IMR-90 (cell line): ENCODE results near the gene ADAMTSL1.

ENCODE experiments used
- BHLHE40 ChIP-seq: fragments of 150-350 bp; IDR thresholded peaks from 2 replicates; pipeline ENCODE4 v1.6.1; 2016; ENCODE audit warnings: mild to moderate bottlenecking, low read depth, low read length
- CEBPB ChIP-seq: IDR thresholded peaks from 2 replicates; pipeline ENCODE4 v1.6.1; 2012; ENCODE audit warnings: low read depth, low read length, improper control_type of control experiment
- FOS ChIP-seq: fragments of 150-350 bp; IDR thresholded peaks from 2 replicates; pipeline ENCODE4 v1.6.1; 2016; ENCODE audit warnings: low read depth, low read length
- MAFK ChIP-seq: IDR thresholded peaks from 2 replicates; pipeline ENCODE4 v1.6.1; 2012; ENCODE audit warnings: low read depth, low read length, improper control_type of control experiment
- MAZ ChIP-seq: IDR thresholded peaks from 2 replicates; pipeline ENCODE4 v1.6.1; 2012; ENCODE audit warnings: low read depth, mild to moderate bottlenecking, low read length, improper control_type of control experiment, moderate library complexity, borderline replicate concordance
- MXI1 ChIP-seq: IDR thresholded peaks from 2 replicates; pipeline ENCODE4 v1.6.1; 2012; ENCODE audit warnings: low read depth, mild to moderate bottlenecking, low read length, moderate library complexity, borderline replicate concordance
- POLR2A ChIP-seq: IDR thresholded peaks from 2 replicates; pipeline ENCODE4 v1.6.1; 2012; ENCODE audit warnings: mild to moderate bottlenecking, low read depth, low read length
- RAD21 ChIP-seq: IDR thresholded peaks from 2 replicates; pipeline ENCODE4 v1.6.1; 2012; ENCODE audit warnings: low read length, improper control_type of control experiment
- RCOR1 ChIP-seq: IDR thresholded peaks from 2 replicates; pipeline ENCODE4 v1.6.1; 2012; ENCODE audit warnings: mild to moderate bottlenecking, low read length, improper control_type of control experiment; ENCODE audit not compliant: insufficient replicate concordance
- RFX5 ChIP-seq: IDR thresholded peaks from 2 replicates; pipeline ENCODE4 v1.8.0; 2012; ENCODE audit warnings: low read depth, mild to moderate bottlenecking, low read length, moderate library complexity
- SMC3 ChIP-seq: fragments of 150-350 bp; IDR thresholded peaks from 2 replicates; pipeline ENCODE4 v1.6.1; 2016; ENCODE audit warnings: low read depth, mild to moderate bottlenecking, antibody characterized with exemption, low read length, moderate library complexity
- TF ChIP-seq, protein P1 (sequence below): fragments of 150-350 bp; IDR thresholded peaks from 2 replicates; pipeline ENCODE4 v1.6.1; 2017; ENCODE audit warnings: mild to moderate bottlenecking, antibody characterized with exemption, low read length, low read depth
- TF ChIP-seq, protein P2 (sequence below): conservative IDR thresholded peaks from 2 replicates; pipeline ENCODE4 v1.5.1; 2012; ENCODE audit warnings: mild to moderate bottlenecking, low read depth, low read length, improper control_type of control experiment
- TF ChIP-seq, protein P3 (sequence below): fragments of 150-350 bp; IDR thresholded peaks from 2 replicates; pipeline ENCODE4 v1.6.1; 2016; ENCODE audit warnings: low read depth, mild to moderate bottlenecking, low read length, moderate library complexity, borderline replicate concordance

DNA sequence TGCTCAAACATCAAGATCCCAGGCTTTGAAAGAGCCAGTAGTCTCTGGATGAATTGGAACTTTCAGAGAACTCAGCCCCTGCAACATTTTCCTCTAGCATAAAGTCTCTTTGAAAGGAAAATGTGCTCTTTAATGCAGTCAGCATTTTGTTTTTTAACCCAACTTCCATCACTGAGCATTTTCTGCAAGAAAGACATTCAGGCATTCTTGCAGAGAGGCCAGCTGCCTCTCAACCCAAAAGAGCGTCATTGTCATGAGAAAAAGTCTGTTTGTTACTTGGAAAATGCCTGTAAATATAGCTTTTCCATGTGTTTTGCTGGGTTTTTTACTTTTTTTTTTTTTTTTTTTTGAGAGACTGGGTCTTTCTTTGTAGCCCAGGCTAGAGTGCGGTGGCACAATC lies 225.0 kb downstream of the ADAMTSL1 start:
- TF ChIP-seq, protein P1, sequence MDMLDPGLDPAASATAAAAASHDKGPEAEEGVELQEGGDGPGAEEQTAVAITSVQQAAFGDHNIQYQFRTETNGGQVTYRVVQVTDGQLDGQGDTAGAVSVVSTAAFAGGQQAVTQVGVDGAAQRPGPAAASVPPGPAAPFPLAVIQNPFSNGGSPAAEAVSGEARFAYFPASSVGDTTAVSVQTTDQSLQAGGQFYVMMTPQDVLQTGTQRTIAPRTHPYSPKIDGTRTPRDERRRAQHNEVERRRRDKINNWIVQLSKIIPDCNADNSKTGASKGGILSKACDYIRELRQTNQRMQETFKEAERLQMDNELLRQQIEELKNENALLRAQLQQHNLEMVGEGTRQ: no peak
- TF ChIP-seq, protein P2, sequence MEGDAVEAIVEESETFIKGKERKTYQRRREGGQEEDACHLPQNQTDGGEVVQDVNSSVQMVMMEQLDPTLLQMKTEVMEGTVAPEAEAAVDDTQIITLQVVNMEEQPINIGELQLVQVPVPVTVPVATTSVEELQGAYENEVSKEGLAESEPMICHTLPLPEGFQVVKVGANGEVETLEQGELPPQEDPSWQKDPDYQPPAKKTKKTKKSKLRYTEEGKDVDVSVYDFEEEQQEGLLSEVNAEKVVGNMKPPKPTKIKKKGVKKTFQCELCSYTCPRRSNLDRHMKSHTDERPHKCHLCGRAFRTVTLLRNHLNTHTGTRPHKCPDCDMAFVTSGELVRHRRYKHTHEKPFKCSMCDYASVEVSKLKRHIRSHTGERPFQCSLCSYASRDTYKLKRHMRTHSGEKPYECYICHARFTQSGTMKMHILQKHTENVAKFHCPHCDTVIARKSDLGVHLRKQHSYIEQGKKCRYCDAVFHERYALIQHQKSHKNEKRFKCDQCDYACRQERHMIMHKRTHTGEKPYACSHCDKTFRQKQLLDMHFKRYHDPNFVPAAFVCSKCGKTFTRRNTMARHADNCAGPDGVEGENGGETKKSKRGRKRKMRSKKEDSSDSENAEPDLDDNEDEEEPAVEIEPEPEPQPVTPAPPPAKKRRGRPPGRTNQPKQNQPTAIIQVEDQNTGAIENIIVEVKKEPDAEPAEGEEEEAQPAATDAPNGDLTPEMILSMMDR: no peak
- TF ChIP-seq, protein P3, sequence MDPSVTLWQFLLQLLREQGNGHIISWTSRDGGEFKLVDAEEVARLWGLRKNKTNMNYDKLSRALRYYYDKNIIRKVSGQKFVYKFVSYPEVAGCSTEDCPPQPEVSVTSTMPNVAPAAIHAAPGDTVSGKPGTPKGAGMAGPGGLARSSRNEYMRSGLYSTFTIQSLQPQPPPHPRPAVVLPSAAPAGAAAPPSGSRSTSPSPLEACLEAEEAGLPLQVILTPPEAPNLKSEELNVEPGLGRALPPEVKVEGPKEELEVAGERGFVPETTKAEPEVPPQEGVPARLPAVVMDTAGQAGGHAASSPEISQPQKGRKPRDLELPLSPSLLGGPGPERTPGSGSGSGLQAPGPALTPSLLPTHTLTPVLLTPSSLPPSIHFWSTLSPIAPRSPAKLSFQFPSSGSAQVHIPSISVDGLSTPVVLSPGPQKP: no peak
- TF ChIP-seq MAFK: no peak
- no peak for TF ChIP-seq RCOR1
- no peak for TF ChIP-seq CEBPB
- TF ChIP-seq SMC3: no peak
- TF ChIP-seq POLR2A: no peak
- TF ChIP-seq MAZ: no peak
- TF ChIP-seq BHLHE40: no peak
- TF ChIP-seq RAD21: no peak
- no peak for TF ChIP-seq RFX5
- no peak for TF ChIP-seq MXI1
- no peak for TF ChIP-seq FOS
